Transverse colon (tissue), 3 donors: ENCODE results near the gene PITX1.

Experiments used
- CTCF ChIP-seq, 5 experiments: fragments of 200-600 bp in 3 of 5; fragments of 450-650 bp in 2 of 5; sonication (generic) in 3 of 5; IDR thresholded peaks; 1 replicate in 2 of 5; 2 replicates in 3 of 5; pipeline ENCODE4 v1.5.1; 2016 to 2017; ENCODE audit warnings: antibody characterized with exemption in 5 of 5, inconsistent platforms in 3 of 5, mild to moderate bottlenecking in 2 of 5, moderate library complexity in 1 of 5
- EP300 ChIP-seq: sonication (generic); formaldehyde crosslinking; IDR thresholded peaks from one replicate; pipeline ENCODE4 v1.6.1; 2017; ENCODE audit warnings: antibody characterized with exemption, low read depth
- POLR2A ChIP-seq: fragments of 450-650 bp; IDR thresholded peaks from one replicate; pipeline ENCODE4 v1.6.1; 2016; ENCODE audit warnings: antibody characterized with exemption, mild to moderate bottlenecking, moderate library complexity

DNA sequence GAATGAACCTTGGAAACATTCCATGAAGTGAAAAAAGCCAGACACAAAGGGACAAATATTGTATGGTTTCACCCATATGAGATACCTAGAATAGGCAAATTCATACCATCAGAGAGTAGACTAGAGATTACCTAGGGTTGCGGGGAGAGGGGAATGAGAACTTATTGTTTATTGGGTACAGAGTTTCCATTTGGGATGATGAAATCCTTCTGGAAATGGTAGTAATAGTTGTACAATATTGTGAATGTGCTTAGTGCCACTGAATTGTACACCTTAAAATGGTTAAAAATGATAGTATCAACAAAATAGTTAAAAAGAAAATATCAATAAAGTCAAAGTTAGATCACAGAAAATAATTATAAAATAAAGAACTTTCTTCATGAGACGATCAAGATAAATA is 40.9 kb downstream of the PITX1 start:
- TF ChIP-seq CTCF (IDR thresholded peaks at IDR 0.05): no peak
- TF ChIP-seq POLR2A: no peak
- no peak for TF ChIP-seq EP300
